Measurements from ENCODE around the gene USP15.
A peak's percentile ranks its signal among the peaks of the same experiment; 100 is the strongest.

The USP15 gene

DNA sequence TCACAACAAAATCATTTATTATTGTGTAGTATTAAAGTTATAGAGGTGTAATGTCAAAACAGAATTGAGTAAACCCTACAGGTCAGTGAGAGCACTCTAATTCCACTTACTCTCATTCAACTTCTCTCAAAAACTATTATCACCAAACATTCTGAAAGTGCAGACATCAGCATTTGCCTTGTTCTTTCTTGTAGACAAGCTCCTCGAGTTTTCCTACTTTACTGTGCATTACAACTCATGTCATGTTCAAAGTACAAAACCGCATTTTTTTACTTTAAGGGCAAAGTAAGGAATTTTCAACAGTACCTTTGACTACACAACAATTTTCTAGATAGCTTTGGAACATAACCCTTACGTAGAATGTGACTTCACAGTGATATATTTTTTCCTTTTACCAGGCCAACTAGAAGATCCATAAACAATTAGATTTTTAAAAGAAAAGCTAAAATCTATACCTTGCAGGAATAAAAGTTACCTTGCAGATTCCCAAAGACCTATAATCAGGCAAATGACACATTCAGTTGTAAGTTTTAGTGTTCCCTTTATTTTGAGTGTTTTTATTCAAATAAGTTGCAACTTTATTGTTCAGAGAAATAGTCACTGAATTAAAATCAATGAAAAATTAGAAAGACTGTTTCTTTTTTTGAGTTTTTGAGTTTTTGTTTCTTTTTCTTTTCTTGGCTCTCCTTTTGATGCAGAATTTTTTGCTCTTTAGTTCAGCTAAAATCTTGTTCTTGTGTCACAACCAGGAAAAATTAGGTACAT is 12.7 kb upstream of the USP15 start:
- ChIA-PET CTCF (interaction anchor here (0.8 to 0.9 kb wide), 2 partner anchors 19 to 158 kb away, joined by 3 read pairs; no protein-coding TSS in a partner anchor), POLR2A (no interaction called here)
- peaks cover 9 to 37% (median 20%) of the 10 kb centered on the region in 4 experiments for H3K4me1 ChIP-seq (ENCODE audit: control extremely low read depth in 1 of 4, control insufficient read depth in 4 of 4, insufficient read depth in 4 of 4, low read length in 3 of 4)
- no peaks in the 10 kb centered on the region for H3K9me3 ChIP-seq (ENCODE audit: control extremely low read depth in 1 of 5, control insufficient read depth in 4 of 5, insufficient read depth in 2 of 5, low read depth in 1 of 5, low read length in 4 of 5)
- DNase-seq: no peak
- no peaks in the 10 kb centered on the region for H3K27me3 ChIP-seq (replicated peaks in 2 of 5; ENCODE audit: control insufficient read depth in 4 of 5, insufficient read depth in 5 of 5, low read length in 4 of 5)
- 92% methylated on average over 3 of the region's 3 CpGs for WGBS (ENCODE audit: insufficient coverage)
- no peak overlapping the region for H3K4me3 ChIP-seq (ENCODE audit: control insufficient read depth in 1 of 7, extremely low read depth in 1 of 7, insufficient read depth in 4 of 7, low read depth in 2 of 7, low read length in 6 of 7)
- H3K36me3 ChIP-seq (ENCODE audit: control insufficient read depth in 4 of 4, insufficient read depth in 4 of 4, low read length in 3 of 4): no peaks in the 10 kb centered on the region
- no peak overlapping the region for H3K27ac ChIP-seq (ENCODE audit: insufficient read depth in 1 of 2, low read depth in 1 of 2, low read length in 2 of 2, poor library complexity in 1 of 2, severe bottlenecking in 2 of 2)

DNA sequence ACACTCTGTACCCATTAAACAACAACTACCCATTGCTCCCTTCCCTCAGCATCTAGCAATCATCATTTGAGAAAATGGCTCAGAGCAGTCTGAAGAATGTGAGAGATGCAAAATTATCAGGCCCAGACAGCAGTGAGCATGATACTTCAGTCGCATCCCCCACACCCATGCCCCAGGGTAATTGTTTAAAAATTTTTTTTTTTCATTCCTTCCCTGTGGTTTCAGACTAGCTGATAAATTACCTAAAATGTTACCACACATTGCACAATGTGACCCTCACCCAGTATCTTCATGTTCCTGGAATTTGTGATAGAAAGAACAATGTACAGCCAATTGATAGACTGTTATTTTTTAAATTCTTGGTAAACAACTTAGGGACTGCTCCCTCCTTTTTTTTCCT is 11.3 kb upstream of the USP15 start:
- H3K9me3 ChIP-seq (ENCODE audit: control extremely low read depth in 1 of 5, control insufficient read depth in 4 of 5, insufficient read depth in 2 of 5, low read depth in 1 of 5, low read length in 4 of 5): no peaks in the 10 kb centered on the region
- H3K4me1 ChIP-seq (ENCODE audit: control extremely low read depth in 1 of 4, control insufficient read depth in 4 of 4, insufficient read depth in 4 of 4, low read length in 3 of 4): peaks cover 9 to 37% (median 20%) of the 10 kb centered on the region in 4 experiments
- ChIA-PET CTCF (no interaction called here), POLR2A (interaction anchor here (0.6 kb wide), 1 partner anchor 89 kb away, joined by 3 read pairs; no protein-coding TSS in a partner anchor)
- H3K36me3 ChIP-seq (ENCODE audit: control insufficient read depth in 4 of 4, insufficient read depth in 4 of 4, low read length in 3 of 4): peaks cover 0 to 9% (median 2%) of the 10 kb centered on the region in 4 experiments
- H3K27ac ChIP-seq (ENCODE audit: insufficient read depth in 1 of 2, low read depth in 1 of 2, low read length in 2 of 2, poor library complexity in 1 of 2, severe bottlenecking in 2 of 2): no peak overlapping the region
- DNase-seq: peak; percentile 29 to 74 (median 60)
- H3K4me3 ChIP-seq (ENCODE audit: control insufficient read depth in 1 of 7, extremely low read depth in 1 of 7, insufficient read depth in 4 of 7, low read depth in 2 of 7, low read length in 6 of 7): no peak overlapping the region
- no CpG with 5 or more reads among the region's 1 CpG for WGBS (ENCODE audit: insufficient coverage)
- no peaks in the 10 kb centered on the region for H3K27me3 ChIP-seq (replicated peaks in 2 of 5; ENCODE audit: control insufficient read depth in 4 of 5, insufficient read depth in 5 of 5, low read length in 4 of 5)

DNA sequence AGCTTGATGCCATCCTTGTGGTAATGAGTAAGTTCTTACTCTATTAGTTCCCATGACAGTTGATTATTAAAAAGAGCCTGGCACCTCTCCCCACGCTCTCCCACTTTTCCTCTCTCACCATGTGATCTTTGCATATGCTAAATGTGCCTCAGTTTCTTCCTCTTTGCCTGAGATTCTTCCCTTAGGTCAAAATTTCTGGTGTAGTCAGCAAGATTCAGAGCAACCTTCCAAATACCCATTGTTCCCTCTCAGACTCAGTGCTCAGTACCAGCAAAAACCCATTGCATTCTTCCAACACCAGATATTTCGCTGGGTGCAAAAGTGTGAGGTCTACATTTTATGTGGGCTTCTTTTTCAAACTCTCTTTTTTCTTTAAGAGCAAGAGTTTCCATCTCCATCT is 10.8 kb upstream of the USP15 start:
- no peak overlapping the region for H3K27ac ChIP-seq (ENCODE audit: insufficient read depth in 1 of 2, low read depth in 1 of 2, low read length in 2 of 2, poor library complexity in 1 of 2, severe bottlenecking in 2 of 2)
- H3K27me3 ChIP-seq (replicated peaks in 2 of 5; ENCODE audit: control insufficient read depth in 4 of 5, insufficient read depth in 5 of 5, low read length in 4 of 5): no peaks in the 10 kb centered on the region
- 78% methylated on average over 2 of the region's 2 CpGs for WGBS (ENCODE audit: insufficient coverage)
- ChIA-PET POLR2A (no interaction called here), CTCF (no interaction called here)
- peaks cover 9 to 37% (median 20%) of the 10 kb centered on the region in 4 experiments for H3K4me1 ChIP-seq (ENCODE audit: control extremely low read depth in 1 of 4, control insufficient read depth in 4 of 4, insufficient read depth in 4 of 4, low read length in 3 of 4)
- no peak overlapping the region for H3K4me3 ChIP-seq (ENCODE audit: control insufficient read depth in 1 of 7, extremely low read depth in 1 of 7, insufficient read depth in 4 of 7, low read depth in 2 of 7, low read length in 6 of 7)
- no peaks in the 10 kb centered on the region for H3K9me3 ChIP-seq (ENCODE audit: control extremely low read depth in 1 of 5, control insufficient read depth in 4 of 5, insufficient read depth in 2 of 5, low read depth in 1 of 5, low read length in 4 of 5)
- no peak for DNase-seq
- H3K36me3 ChIP-seq (ENCODE audit: control insufficient read depth in 4 of 4, insufficient read depth in 4 of 4, low read length in 3 of 4): peaks cover 0 to 9% (median 2%) of the 10 kb centered on the region in 4 experiments

DNA sequence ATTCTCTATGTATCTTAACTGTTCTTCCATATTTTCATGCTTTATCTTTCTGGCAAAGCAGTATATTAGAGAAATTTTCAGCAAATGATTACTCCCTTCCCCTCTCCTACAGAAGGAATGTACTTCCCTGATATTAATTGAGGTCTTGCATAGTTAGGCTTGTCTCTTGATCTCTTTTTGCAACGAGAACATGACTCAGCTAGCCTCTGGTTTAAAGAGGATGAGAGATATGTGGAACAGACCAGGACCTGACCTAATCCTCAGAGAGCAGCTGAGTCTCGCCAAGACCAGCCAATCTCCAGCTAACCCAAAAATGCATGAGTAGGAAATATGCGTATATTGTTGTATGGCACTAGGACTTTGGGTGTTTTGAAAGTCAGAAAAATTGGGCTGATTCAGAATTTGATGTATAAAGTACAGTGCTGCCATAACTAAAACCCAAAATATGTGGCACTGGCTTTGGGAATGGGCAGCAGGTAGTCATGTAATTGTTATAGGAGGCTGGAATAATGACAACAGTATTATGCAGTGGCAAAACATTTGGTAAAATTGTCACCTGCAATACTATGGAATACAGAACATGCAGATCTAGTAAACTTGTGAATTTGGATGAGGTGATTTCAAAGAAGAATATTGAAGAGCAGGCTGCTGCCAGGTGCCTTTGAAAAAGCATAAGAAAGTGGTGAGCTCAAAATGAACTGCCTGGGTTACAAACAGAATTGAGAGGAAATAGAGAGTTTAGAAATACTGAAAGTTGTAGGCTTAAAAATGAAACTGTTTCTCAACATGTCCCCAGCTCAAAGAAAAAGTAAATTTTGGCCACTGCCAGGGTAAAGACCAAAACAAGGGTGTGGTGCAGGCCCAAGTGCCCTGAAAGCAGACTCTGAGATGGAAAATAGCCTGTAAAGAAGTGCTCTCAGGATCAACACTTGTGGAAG is 9.3 kb upstream of the USP15 start:
- Histone ChIP-seq H3K4me1 (ENCODE audit: control extremely low read depth in 1 of 4, control insufficient read depth in 4 of 4, insufficient read depth in 4 of 4, low read length in 3 of 4) (peaks cover 9 to 37% (median 20%) of the 10 kb centered on the region in 4 experiments), H3K4me3 (ENCODE audit: control insufficient read depth in 1 of 7, extremely low read depth in 1 of 7, insufficient read depth in 4 of 7, low read depth in 2 of 7, low read length in 6 of 7) (peak overlapping the region in 3 of 7 experiments; percentile 38 to 53 (median 43)), H3K27me3 (replicated peaks in 2 of 5; ENCODE audit: control insufficient read depth in 4 of 5, insufficient read depth in 5 of 5, low read length in 4 of 5) (no peaks in the 10 kb centered on the region), H3K36me3 (ENCODE audit: control insufficient read depth in 4 of 4, insufficient read depth in 4 of 4, low read length in 3 of 4) (peaks cover 0 to 13% (median 2%) of the 10 kb centered on the region in 4 experiments), H3K9me3 (ENCODE audit: control extremely low read depth in 1 of 5, control insufficient read depth in 4 of 5, insufficient read depth in 2 of 5, low read depth in 1 of 5, low read length in 4 of 5) (no peaks in the 10 kb centered on the region), H3K27ac (ENCODE audit: insufficient read depth in 1 of 2, low read depth in 1 of 2, low read length in 2 of 2, poor library complexity in 1 of 2, severe bottlenecking in 2 of 2) (peak overlapping the region in 1 of 2 experiments; percentile 62)
- no CpG with 5 or more reads among the region's 3 CpGs for WGBS (ENCODE audit: insufficient coverage)
- DNase-seq: peak; percentile 36 to 66 (median 49)
- CTCF ChIA-PET: interaction anchor here (2.1 kb wide), 1 partner anchor 9 kb away, joined by 5 read pairs; the partner anchor contains the start of gene USP15
- POLR2A ChIA-PET: interaction anchor here (1.3 kb wide), 1 partner anchor 9 kb away, joined by 5 read pairs; the partner anchor contains the start of gene USP15

DNA sequence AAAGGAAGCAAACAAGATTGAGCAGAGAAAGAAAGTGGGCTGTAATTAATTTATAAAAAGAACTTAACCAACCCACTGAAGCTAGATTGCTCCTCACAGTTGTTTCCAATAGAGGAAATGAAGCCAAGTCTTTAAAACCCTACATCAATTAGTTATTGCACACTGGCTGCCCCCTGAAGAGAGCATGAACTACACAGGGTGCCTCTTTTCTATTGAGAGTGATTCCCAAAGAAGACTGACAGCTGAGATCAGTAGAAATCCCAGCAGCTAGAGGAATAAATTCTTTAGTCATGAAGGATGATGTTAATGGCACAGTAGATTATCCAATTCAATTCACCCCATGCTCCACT is 8.6 kb upstream of the USP15 start:
- POLR2A ChIA-PET: interaction anchor here (1.3 kb wide), 1 partner anchor 8 kb away, joined by 5 read pairs; the partner anchor contains the start of gene USP15
- Histone ChIP-seq H3K27ac (ENCODE audit: insufficient read depth in 1 of 2, low read depth in 1 of 2, low read length in 2 of 2, poor library complexity in 1 of 2, severe bottlenecking in 2 of 2) (peak overlapping the region in 1 of 2 experiments; percentile 62), H3K4me3 (ENCODE audit: control insufficient read depth in 1 of 7, extremely low read depth in 1 of 7, insufficient read depth in 4 of 7, low read depth in 2 of 7, low read length in 6 of 7) (peak overlapping the region in 2 of 7 experiments; percentile 22 to 53), H3K9me3 (ENCODE audit: control extremely low read depth in 1 of 5, control insufficient read depth in 4 of 5, insufficient read depth in 2 of 5, low read depth in 1 of 5, low read length in 4 of 5) (no peaks in the 10 kb centered on the region), H3K4me1 (ENCODE audit: control extremely low read depth in 1 of 4, control insufficient read depth in 4 of 4, insufficient read depth in 4 of 4, low read length in 3 of 4) (peaks cover 12 to 41% (median 22%) of the 10 kb centered on the region in 4 experiments), H3K36me3 (ENCODE audit: control insufficient read depth in 4 of 4, insufficient read depth in 4 of 4, low read length in 3 of 4) (peaks cover 0 to 13% (median 2%) of the 10 kb centered on the region in 4 experiments), H3K27me3 (replicated peaks in 2 of 5; ENCODE audit: control insufficient read depth in 4 of 5, insufficient read depth in 5 of 5, low read length in 4 of 5) (no peaks in the 10 kb centered on the region)
- DNase-seq: no peak
- CTCF ChIA-PET: interaction anchor here (2.1 kb wide), 1 partner anchor 8 kb away, joined by 5 read pairs; the partner anchor contains the start of gene USP15

DNA sequence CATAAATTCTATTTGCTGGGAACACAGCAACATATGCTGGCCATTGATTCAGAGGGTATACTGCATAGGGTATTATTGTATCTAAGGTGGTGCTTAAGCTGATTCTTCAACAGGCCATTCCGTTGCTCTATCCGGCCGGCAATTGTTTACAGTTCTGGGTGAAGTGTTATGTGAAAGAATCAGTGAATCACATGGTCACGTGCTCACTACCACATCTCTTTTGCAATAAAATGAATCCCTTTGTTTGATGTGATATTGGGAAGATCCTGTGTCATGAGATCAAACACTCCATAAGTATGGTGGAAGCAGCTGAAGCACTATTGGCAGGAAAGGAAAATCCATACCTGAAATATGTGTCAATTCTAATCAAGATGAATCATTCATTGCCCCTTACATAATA is 7.6 kb upstream of the USP15 start:
- Histone ChIP-seq H3K36me3 (ENCODE audit: control insufficient read depth in 4 of 4, insufficient read depth in 4 of 4, low read length in 3 of 4) (peaks cover 0 to 13% (median 2%) of the 10 kb centered on the region in 4 experiments), H3K4me1 (ENCODE audit: control extremely low read depth in 1 of 4, control insufficient read depth in 4 of 4, insufficient read depth in 4 of 4, low read length in 3 of 4) (peaks cover 17 to 51% (median 30%) of the 10 kb centered on the region in 4 experiments), H3K27ac (ENCODE audit: insufficient read depth in 1 of 2, low read depth in 1 of 2, low read length in 2 of 2, poor library complexity in 1 of 2, severe bottlenecking in 2 of 2) (no peak overlapping the region), H3K27me3 (replicated peaks in 2 of 5; ENCODE audit: control insufficient read depth in 4 of 5, insufficient read depth in 5 of 5, low read length in 4 of 5) (no peaks in the 10 kb centered on the region), H3K9me3 (ENCODE audit: control extremely low read depth in 1 of 5, control insufficient read depth in 4 of 5, insufficient read depth in 2 of 5, low read depth in 1 of 5, low read length in 4 of 5) (no peaks in the 10 kb centered on the region), H3K4me3 (ENCODE audit: control insufficient read depth in 1 of 7, extremely low read depth in 1 of 7, insufficient read depth in 4 of 7, low read depth in 2 of 7, low read length in 6 of 7) (no peak overlapping the region)
- no peak for DNase-seq
- no CpG with 5 or more reads among the region's 4 CpGs for WGBS (ENCODE audit: insufficient coverage)
- ChIA-PET POLR2A (no interaction called here), CTCF (no interaction called here)
